ENCODE measurements around the gene NCOR1. TPM values are rescaled to one million over a fixed set of nuclear protein-coding genes. Genes with fewer than 3 reads are reported as not detected.
"Not testable (repeated sequence)": the region's sequence is repeated elsewhere in the genome, so short reads cannot be mapped to it uniquely, and the experiment has no call there.

NCOR1 gene
- total and polyA plus RNA-seq, 8 donors = 110 to 139 (median 117) TPM

DNA sequence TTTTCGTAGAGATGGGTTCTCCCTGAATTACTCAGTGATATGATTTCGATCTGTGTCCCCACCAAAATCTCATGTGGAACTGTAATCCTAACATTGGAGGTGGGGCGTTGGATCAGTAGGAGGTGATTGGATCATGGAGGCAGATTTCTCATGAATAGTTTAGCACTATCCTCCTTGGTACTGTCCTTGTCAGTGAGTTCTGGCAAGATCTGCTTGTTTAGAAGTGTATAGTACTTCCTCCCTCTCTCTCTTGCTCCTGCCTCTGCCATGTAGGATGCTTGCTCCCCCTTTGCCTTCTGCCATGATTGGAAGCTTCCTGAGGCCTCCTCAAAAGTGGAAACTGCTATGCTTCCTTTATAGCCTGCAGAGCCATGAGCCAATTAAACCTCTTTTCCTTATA, 24.6 kb upstream of the NCOR1 start:
- Histone ChIP-seq H3K4me1 (no peaks in the 10 kb centered on the region), H3K9me3 (no peaks in the 10 kb centered on the region), H3K4me3 (no peak overlapping the region), H3K27ac (no peak overlapping the region), H3K27me3 (no peaks in the 10 kb centered on the region), H3K36me3 (no peaks in the 10 kb centered on the region)
- intact Hi-C loops (cut with DNase I) = no loop called here
- DNase-seq (no peak), ATAC-seq (no peak)
- TF ChIP-seq, protein P1, sequence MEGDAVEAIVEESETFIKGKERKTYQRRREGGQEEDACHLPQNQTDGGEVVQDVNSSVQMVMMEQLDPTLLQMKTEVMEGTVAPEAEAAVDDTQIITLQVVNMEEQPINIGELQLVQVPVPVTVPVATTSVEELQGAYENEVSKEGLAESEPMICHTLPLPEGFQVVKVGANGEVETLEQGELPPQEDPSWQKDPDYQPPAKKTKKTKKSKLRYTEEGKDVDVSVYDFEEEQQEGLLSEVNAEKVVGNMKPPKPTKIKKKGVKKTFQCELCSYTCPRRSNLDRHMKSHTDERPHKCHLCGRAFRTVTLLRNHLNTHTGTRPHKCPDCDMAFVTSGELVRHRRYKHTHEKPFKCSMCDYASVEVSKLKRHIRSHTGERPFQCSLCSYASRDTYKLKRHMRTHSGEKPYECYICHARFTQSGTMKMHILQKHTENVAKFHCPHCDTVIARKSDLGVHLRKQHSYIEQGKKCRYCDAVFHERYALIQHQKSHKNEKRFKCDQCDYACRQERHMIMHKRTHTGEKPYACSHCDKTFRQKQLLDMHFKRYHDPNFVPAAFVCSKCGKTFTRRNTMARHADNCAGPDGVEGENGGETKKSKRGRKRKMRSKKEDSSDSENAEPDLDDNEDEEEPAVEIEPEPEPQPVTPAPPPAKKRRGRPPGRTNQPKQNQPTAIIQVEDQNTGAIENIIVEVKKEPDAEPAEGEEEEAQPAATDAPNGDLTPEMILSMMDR (IDR thresholded peaks at IDR 0.05) = no peak

DNA sequence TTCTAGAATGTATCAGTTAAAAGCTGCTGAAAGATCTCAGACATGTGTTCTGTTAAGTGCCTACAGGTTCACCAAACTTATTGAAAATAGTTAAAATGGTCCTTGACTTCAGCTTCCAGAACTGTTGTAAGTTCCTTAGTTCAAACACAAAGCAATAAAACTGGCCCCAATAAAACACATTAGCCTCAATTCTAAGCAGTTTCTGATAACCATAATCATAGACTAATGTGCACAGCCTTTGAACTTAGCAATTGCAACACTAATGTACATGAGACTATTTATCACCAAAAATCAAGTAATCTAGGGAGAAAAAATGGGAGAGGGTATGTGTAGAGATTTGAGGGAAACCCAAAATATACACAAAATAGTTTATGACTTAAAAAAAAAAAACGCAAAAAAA, 17.1 kb upstream of the NCOR1 start:
- no peaks in the 10 kb centered on the region for H3K27me3 ChIP-seq
- no peak for ATAC-seq
- no peak overlapping the region for H3K27ac ChIP-seq
- intact Hi-C loops (cut with DNase I) = no loop called here
- peaks cover 0 to 18% of the 10 kb centered on the region in 2 donors for H3K4me1 ChIP-seq
- H3K4me3 ChIP-seq = no peak overlapping the region
- H3K36me3 ChIP-seq = peaks cover 0 to 10% of the 10 kb centered on the region in 2 donors
- TF ChIP-seq, protein P1 (IDR thresholded peaks at IDR 0.05) = no peak
- DNase-seq = no peak
- no peaks in the 10 kb centered on the region for H3K9me3 ChIP-seq

DNA sequence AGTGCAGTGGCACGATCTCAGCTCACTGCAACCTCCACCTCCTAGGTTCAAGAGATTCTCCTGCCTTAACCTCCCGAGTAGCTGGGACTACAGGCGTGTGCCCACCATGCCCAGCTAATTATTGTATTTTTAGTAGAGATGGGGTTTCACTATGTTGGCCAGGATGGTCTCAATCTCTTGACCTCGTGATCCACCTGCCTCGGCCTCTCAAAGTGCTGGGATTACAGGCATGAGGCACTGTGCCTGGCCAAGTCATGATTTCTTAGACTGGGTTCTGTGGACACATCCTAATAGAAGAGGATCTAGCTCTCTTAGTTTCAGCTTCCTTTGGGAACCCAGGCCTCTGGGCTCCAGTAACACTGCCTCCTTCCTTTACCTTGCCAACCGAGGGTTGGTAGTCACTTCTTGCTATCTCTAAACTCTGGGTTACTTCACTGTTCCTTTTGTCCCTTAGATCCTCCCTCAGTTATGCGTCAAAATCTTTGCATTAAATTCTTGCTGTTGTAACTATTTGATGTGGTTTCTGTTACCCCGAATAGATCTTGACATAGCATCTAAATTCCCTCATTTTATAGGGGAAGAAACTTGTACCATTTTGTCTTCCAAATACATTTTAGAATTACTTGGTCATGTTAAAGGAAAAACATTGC, 14.7 kb upstream of the NCOR1 start:
- ATAC-seq; DNase-seq; H3K27me3 ChIP-seq; intact Hi-C loops (cut with DNase I); H3K36me3 ChIP-seq; H3K4me3 ChIP-seq; H3K27ac ChIP-seq; H3K9me3 ChIP-seq: not testable (repeated sequence)
- H3K4me1 ChIP-seq = peaks cover 0 to 18% of the 10 kb centered on the region in 2 donors

DNA sequence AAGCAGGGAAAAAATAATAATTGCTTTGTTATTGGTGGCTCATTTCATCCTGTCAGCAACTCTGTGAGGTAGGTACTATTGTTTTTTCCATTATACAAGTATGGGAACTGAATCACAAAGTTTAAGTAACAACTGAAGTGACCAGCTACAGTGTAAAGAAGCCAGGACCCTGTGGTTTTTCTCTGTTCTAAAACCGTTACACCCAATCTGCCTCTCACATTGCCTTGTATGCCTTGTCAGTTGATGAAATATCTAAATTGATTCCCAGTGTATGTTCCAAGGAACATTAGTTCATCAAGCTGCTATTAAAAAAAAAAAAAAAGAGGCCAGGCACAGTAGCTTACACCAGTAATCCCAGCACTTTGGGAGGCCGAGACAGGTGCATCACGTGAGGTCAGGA, 7.1 kb upstream of the NCOR1 start:
- H3K27me3 ChIP-seq = no peaks in the 10 kb centered on the region
- TF ChIP-seq, protein P1 (IDR thresholded peaks at IDR 0.05) = no peak
- peaks cover 0 to 3% of the 10 kb centered on the region in 2 donors for H3K36me3 ChIP-seq
- no peak overlapping the region for H3K4me3 ChIP-seq
- no peak for DNase-seq
- no peak overlapping the region for H3K27ac ChIP-seq
- no peak for ATAC-seq
- peaks cover 8 to 14% of the 10 kb centered on the region in 2 donors for H3K4me1 ChIP-seq
- intact Hi-C loops (cut with DNase I) = no loop called here
- no peaks in the 10 kb centered on the region for H3K9me3 ChIP-seq

DNA sequence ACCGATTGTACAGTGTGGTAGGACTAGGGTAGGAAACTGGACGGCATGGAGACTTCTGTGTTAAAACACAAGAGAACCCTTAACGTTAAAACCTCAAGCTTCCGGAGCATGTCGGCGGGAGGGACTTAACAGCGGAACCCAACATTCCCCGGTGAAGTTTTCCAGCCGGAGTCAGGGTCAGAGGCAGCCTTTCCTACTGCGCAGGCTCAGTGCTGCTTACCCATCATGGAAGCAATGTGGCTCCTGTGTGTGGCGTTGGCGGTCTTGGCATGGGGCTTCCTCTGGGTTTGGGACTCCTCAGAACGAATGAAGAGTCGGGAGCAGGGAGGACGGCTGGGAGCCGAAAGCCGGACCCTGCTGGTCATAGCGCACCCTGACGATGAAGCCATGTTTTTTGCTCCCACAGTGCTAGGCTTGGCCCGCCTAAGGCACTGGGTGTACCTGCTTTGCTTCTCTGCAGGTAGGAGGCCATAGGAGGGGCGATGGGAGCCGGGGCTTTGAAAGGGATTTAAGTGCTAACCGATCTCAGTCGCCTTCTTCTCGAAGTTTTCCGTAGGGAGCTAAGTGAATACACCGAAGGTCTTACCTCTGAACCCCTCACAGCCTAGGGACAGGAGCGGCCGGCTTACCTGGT, 1.8 kb upstream of the NCOR1 start, which contains the start of gene PIGL:
TSS of gene PIGL (plus strand) at position 209 of the 634 bp plus-strand sequence. CDS start at position 226, 17 bp downstream.
- ATAC-seq = peak; percentile 71
- TF ChIP-seq, protein P1 (IDR thresholded peaks at IDR 0.05) = no peak
- intact Hi-C loops (cut with DNase I) = no loop called here

DNA sequence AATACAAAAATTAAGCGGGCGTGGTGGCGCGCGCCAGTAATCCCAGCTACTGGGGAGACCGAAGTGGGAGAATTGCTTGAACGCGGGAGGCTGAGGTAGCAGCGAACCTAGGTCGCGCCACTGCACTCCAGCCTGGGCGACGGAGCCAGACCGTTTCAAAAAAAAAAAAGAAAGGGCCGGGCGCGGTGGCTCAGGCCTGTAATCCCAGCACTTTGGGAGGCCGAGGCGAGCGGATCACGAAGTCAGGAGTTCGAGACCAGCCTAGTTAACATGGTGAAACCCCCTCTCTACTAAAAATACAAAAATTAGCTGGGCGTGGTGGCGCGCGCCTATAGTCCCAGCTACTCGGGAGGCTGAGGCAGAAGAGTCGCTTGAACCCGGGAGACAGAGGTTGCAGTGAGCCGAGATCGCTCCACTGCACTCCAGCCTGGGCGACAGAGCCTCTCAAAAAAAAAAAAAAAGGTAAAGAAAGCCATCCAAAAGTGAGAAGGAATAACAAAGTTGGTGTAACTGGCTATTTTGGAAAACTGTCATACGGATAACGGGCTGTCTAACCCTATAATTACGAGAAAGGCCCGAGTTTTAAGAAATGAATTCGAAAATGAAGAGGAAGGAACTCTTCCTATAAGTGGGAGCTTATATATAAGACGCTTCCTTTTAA, 1.1 kb upstream of the NCOR1 start:
- ATAC-seq; H3K27me3 ChIP-seq; intact Hi-C loops (cut with DNase I); DNase-seq; H3K36me3 ChIP-seq; H3K9me3 ChIP-seq: not testable (repeated sequence)
- Histone ChIP-seq H3K4me3 (peak overlapping the region; percentile 96), H3K4me1 (peaks cover 23 to 55% of the 10 kb centered on the region in 2 donors), H3K27ac (peak overlapping the region; percentile 98 to 99)

More for the DNA sequence above, 1.8 kb upstream of the NCOR1 start, which contains the start of gene PIGL:
- Histone ChIP-seq H3K27me3 (no peaks in the 10 kb centered on the region), H3K4me3 (peak within 1 kb of the TSS; percentile 96), H3K4me1 (peaks cover 23 to 50% of the 10 kb centered on the region in 2 donors), H3K36me3 (peaks cover 0 to 3% of the 10 kb centered on the region in 2 donors), H3K9me3 (no peaks in the 10 kb centered on the region), H3K27ac (peak within 1 kb of the TSS; percentile 98 to 99)
- DNase-seq = peak; percentile 88 to 94 (median 90)
